ENCODE data around the gene GADL1. TPM values are rescaled to one million over a fixed set of nuclear protein-coding genes. Genes with fewer than 3 reads are reported as not detected.

The GADL1 gene
- total RNA-seq, 1 experiment from 2014 or later, result not detected

DNA sequence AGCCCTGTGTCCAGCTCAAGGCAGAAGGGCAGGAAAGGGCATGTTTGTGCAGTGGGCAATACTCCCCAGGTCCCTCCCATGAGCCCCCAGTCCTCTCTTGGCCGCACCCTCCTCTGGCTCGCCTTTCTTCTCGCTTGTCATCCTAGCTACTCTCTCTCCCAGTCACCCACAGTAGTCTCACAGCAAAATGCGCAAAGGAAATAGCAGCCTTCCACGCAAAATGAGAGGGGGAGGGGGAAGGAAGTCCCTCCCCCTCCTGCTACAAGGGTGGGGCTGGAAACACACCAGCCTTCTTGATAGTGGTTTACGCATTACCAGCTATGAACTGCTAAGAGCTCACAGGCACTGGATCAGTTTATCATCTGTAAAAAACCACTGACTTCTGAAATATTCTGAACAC is 83.8 kb downstream of the GADL1 start:
- H3K36me3 ChIP-seq (ENCODE audit: control insufficient read depth in 1 of 2, insufficient read depth in 2 of 2, low read length in 2 of 2), result no peaks in the 10 kb centered on the region
- intact Hi-C loops (cut with micrococcal nuclease), result no loop called here
- ChIA-PET POLR2A (no interaction called here), CTCF (no interaction called here), RAD21 (ENCODE audit: low non-redundant PET in 1 of 2, low total read pairs in 2 of 2, uncharacterized antibody in 2 of 2, unreplicated experiment in 2 of 2) (no interaction called here)
- ATAC-seq (no peak), DNase-seq (ENCODE audit: low read depth, low spot score) (no peak)
- no peaks in the 10 kb centered on the region for H3K4me1 ChIP-seq (ENCODE audit: control insufficient read depth in 1 of 2, insufficient read depth in 2 of 2, low read length in 2 of 2)
- no peak overlapping the region for H3K4me3 ChIP-seq (replicated peaks in 1 of 2; ENCODE audit: low read depth in 1 of 2, low read length in 2 of 2)
- H3K9me3 ChIP-seq (ENCODE audit: control insufficient read depth in 1 of 2, insufficient read depth in 1 of 2, low read depth in 1 of 2, low read length in 2 of 2), result no peaks in the 10 kb centered on the region
- H3K4me2 ChIP-seq (ENCODE audit: low read length), result no peak overlapping the region
- H3K9me2 ChIP-seq (ENCODE audit: insufficient read depth), result no peaks in the 10 kb centered on the region
- TF ChIP-seq POLR2AphosphoS5 (IDR thresholded peaks at IDR 0.05; ENCODE audit: low read depth, low read length) (no peak), TCF7L2 (IDR thresholded peaks at IDR 0.05; ENCODE audit: borderline replicate concordance, extremely low read depth, insufficient read depth, insufficient read length) (no peak), CEBPB (IDR thresholded peaks at IDR 0.05; ENCODE audit: low read depth) (no peak)
- TF ChIP-seq, protein P1, sequence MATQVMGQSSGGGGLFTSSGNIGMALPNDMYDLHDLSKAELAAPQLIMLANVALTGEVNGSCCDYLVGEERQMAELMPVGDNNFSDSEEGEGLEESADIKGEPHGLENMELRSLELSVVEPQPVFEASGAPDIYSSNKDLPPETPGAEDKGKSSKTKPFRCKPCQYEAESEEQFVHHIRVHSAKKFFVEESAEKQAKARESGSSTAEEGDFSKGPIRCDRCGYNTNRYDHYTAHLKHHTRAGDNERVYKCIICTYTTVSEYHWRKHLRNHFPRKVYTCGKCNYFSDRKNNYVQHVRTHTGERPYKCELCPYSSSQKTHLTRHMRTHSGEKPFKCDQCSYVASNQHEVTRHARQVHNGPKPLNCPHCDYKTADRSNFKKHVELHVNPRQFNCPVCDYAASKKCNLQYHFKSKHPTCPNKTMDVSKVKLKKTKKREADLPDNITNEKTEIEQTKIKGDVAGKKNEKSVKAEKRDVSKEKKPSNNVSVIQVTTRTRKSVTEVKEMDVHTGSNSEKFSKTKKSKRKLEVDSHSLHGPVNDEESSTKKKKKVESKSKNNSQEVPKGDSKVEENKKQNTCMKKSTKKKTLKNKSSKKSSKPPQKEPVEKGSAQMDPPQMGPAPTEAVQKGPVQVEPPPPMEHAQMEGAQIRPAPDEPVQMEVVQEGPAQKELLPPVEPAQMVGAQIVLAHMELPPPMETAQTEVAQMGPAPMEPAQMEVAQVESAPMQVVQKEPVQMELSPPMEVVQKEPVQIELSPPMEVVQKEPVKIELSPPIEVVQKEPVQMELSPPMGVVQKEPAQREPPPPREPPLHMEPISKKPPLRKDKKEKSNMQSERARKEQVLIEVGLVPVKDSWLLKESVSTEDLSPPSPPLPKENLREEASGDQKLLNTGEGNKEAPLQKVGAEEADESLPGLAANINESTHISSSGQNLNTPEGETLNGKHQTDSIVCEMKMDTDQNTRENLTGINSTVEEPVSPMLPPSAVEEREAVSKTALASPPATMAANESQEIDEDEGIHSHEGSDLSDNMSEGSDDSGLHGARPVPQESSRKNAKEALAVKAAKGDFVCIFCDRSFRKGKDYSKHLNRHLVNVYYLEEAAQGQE (IDR thresholded peaks at IDR 0.05; ENCODE audit: low read depth), result no peak
- TF ChIP-seq, protein P2, sequence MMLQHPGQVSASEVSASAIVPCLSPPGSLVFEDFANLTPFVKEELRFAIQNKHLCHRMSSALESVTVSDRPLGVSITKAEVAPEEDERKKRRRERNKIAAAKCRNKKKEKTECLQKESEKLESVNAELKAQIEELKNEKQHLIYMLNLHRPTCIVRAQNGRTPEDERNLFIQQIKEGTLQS (IDR thresholded peaks at IDR 0.05), result no peak
- H3K79me2 ChIP-seq (ENCODE audit: insufficient read depth, low read length), result no peaks in the 10 kb centered on the region
- no peaks in the 10 kb centered on the region for H4K20me1 ChIP-seq (ENCODE audit: insufficient read depth)
- no peak overlapping the region for H3K27ac ChIP-seq (ENCODE audit: low read depth, low read length)
- no peak overlapping the region for H3K9ac ChIP-seq (ENCODE audit: low read length)
- no peaks in the 10 kb centered on the region for H3K27me3 ChIP-seq (ENCODE audit: insufficient read depth, low read length)
- no TSS peak for BruUV-seq (replicated peaks)
- no peak overlapping the region for H2AFZ ChIP-seq (ENCODE audit: low read depth, low read length, poor library complexity, severe bottlenecking)

DNA sequence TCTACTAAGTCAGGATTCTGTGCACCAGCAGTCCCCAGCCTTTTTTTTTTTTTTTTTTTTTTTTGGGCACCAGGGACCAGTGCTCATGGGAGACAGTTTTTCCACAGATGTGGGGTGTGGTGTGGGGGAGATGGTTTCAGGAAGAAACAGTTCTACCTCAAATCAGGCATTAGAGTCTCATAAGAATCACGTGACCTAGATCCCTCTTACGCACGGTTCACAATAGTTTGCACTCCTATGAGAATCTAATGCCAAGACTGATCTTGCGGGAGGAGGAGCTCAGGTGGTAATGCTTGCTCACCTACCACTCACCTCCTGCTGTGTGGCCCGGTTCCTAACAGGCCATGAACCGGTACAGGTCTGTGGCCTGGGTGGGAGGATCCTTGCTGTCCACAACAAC is 88.8 kb downstream of the GADL1 start:
- Histone ChIP-seq H3K9me3 (ENCODE audit: control insufficient read depth in 1 of 2, insufficient read depth in 1 of 2, low read depth in 1 of 2, low read length in 2 of 2) (no peaks in the 10 kb centered on the region), H3K9ac (ENCODE audit: low read length) (no peak overlapping the region), H3K4me1 (ENCODE audit: control insufficient read depth in 1 of 2, insufficient read depth in 2 of 2, low read length in 2 of 2) (no peaks in the 10 kb centered on the region), H3K9me2 (ENCODE audit: insufficient read depth) (no peaks in the 10 kb centered on the region), H3K4me3 (replicated peaks in 1 of 2; ENCODE audit: low read depth in 1 of 2, low read length in 2 of 2) (no peak overlapping the region), H2AFZ (ENCODE audit: low read depth, low read length, poor library complexity, severe bottlenecking) (no peak overlapping the region), H3K4me2 (ENCODE audit: low read length) (no peak overlapping the region), H3K27me3 (ENCODE audit: insufficient read depth, low read length) (no peaks in the 10 kb centered on the region), H3K79me2 (ENCODE audit: insufficient read depth, low read length) (no peaks in the 10 kb centered on the region), H3K36me3 (ENCODE audit: control insufficient read depth in 1 of 2, insufficient read depth in 2 of 2, low read length in 2 of 2) (no peaks in the 10 kb centered on the region), H4K20me1 (ENCODE audit: insufficient read depth) (no peaks in the 10 kb centered on the region), H3K27ac (ENCODE audit: low read depth, low read length) (no peak overlapping the region)
- CTCF ChIA-PET, result no interaction called here
- POLR2A ChIA-PET, result no interaction called here
- DNase-seq (ENCODE audit: low read depth, low spot score) (no peak), ATAC-seq (no peak)
- no TSS peak for BruUV-seq (replicated peaks)
- intact Hi-C loops (cut with micrococcal nuclease), result no loop called here
- TF ChIP-seq POLR2AphosphoS5 (IDR thresholded peaks at IDR 0.05; ENCODE audit: low read depth, low read length) (no peak), POLR2A (IDR thresholded peaks at IDR 0.05; ENCODE audit: borderline replicate concordance, extremely low read depth, insufficient read depth, insufficient read length) (no peak), EGR1 (IDR thresholded peaks at IDR 0.05; ENCODE audit: low read depth) (no peak), ELF1 (IDR thresholded peaks at IDR 0.05; ENCODE audit: borderline replicate concordance, low read depth) (no peak), ZNF274 (IDR thresholded peaks at IDR 0.05; ENCODE audit: low read depth, low read length) (no peak)
- RAD21 ChIA-PET (ENCODE audit: low non-redundant PET in 1 of 2, low total read pairs in 2 of 2, uncharacterized antibody in 2 of 2, unreplicated experiment in 2 of 2), result no interaction called here
